GM12872 (cell line): ENCODE data around the gene TSHZ2.

Experiments
- CTCF ChIP-seq: IDR thresholded peaks from 3 replicates; pipeline ENCODE4 v1.5.1; 2011; ENCODE audit warnings: low read depth, mild to moderate bottlenecking, low read length, moderate library complexity; ENCODE audit not compliant: insufficient read depth

The TSHZ2 gene

GRCh38 chr20:53444401-53445149, 472.4 kb downstream of the TSHZ2 start:
- no peak for TF ChIP-seq CTCF

GRCh38 chr20:53445321-53445731, 473.2 kb downstream of the TSHZ2 start:
- TF ChIP-seq CTCF: no peak

- TF ChIP-seq CTCF: no peak
These were observed 473.8 kb downstream of the TSHZ2 start for GRCh38 chr20:53445932-53446331.

- TF ChIP-seq CTCF: no peak
These were observed 475.2 kb downstream of the TSHZ2 start for GRCh38 chr20:53447316-53447715.

- TF ChIP-seq CTCF: no peak
These were observed 476.3 kb downstream of the TSHZ2 start for GRCh38 chr20:53448426-53448825.

- no peak for TF ChIP-seq CTCF
These were observed 476.7 kb downstream of the TSHZ2 start for GRCh38 chr20:53448875-53449274.

GRCh38 chr20:53453076-53453475, 480.9 kb downstream of the TSHZ2 start:
- no peak for TF ChIP-seq CTCF
